ENCODE results near the gene EPM2A. TPM values are rescaled to one million over a fixed set of nuclear protein-coding genes. Genes with fewer than 3 reads are reported as not detected.

The EPM2A gene
- total RNA-seq, 1 experiment from 2014 or later = 8.1 TPM

- DNase-seq (ENCODE audit: low read depth) = no peak
These were observed 53.4 kb downstream of the EPM2A start for GRCh38 chr6:145681965-145682364.

GRCh38 chr6:145673504-145673903 is 61.8 kb downstream of the EPM2A start:
- no peak for DNase-seq (ENCODE audit: low read depth)

GRCh38 chr6:145670311-145670710 is 65.0 kb downstream of the EPM2A start:
- no peak for DNase-seq (ENCODE audit: low read depth)

GRCh38 chr6:145669627-145670034 is 65.7 kb downstream of the EPM2A start:
- peak; percentile 90 for DNase-seq (ENCODE audit: low read depth)

- DNase-seq (ENCODE audit: low read depth) = no peak
These were observed 66.5 kb downstream of the EPM2A start for GRCh38 chr6:145668844-145669243.

GRCh38 chr6:145660676-145661075 is 74.6 kb downstream of the EPM2A start:
- no peak for DNase-seq (ENCODE audit: low read depth)

GRCh38 chr6:145656128-145656527 is 79.2 kb downstream of the EPM2A start:
- DNase-seq (ENCODE audit: low read depth) = no peak

GRCh38 chr6:145652572-145652971 is 82.7 kb downstream of the EPM2A start:
- no peak for DNase-seq (ENCODE audit: low read depth)

- no peak for DNase-seq (ENCODE audit: low read depth)
These were observed 83.3 kb downstream of the EPM2A start for GRCh38 chr6:145651988-145652387.

- DNase-seq (ENCODE audit: low read depth) = no peak
These were observed 87.2 kb downstream of the EPM2A start for GRCh38 chr6:145648149-145648548.

- DNase-seq (ENCODE audit: low read depth) = no peak
These were observed 87.7 kb downstream of the EPM2A start for GRCh38 chr6:145647602-145648001.

- no peak for DNase-seq (ENCODE audit: low read depth)
These were observed 91.6 kb downstream of the EPM2A start for GRCh38 chr6:145643760-145644159.

GRCh38 chr6:145633981-145634627 is 101.2 kb downstream of the EPM2A start:
- DNase-seq (ENCODE audit: low read depth) = peak; percentile 63

- no peak for DNase-seq (ENCODE audit: low read depth)
These were observed 102.3 kb downstream of the EPM2A start for GRCh38 chr6:145632971-145633370.

GRCh38 chr6:145631374-145631773 is 103.9 kb downstream of the EPM2A start:
- DNase-seq (ENCODE audit: low read depth) = no peak

- no peak for DNase-seq (ENCODE audit: low read depth)
These were observed 104.7 kb downstream of the EPM2A start for GRCh38 chr6:145630598-145630997.

- DNase-seq (ENCODE audit: low read depth) = no peak
These were observed 105.8 kb downstream of the EPM2A start for GRCh38 chr6:145629478-145629877.

GRCh38 chr6:145627451-145627850 is 107.9 kb downstream of the EPM2A start:
- DNase-seq (ENCODE audit: low read depth) = no peak

GRCh38 chr6:145626857-145627256 is 108.5 kb downstream of the EPM2A start:
- DNase-seq (ENCODE audit: low read depth) = no peak

GRCh38 chr6:145623231-145623630 is 112.1 kb downstream of the EPM2A start:
- no peak for DNase-seq (ENCODE audit: low read depth)

- DNase-seq (ENCODE audit: low read depth) = no peak
These were observed 113.5 kb downstream of the EPM2A start for GRCh38 chr6:145621776-145622175.

GRCh38 chr6:145620088-145620487 is 115.2 kb downstream of the EPM2A start:
- no peak for DNase-seq (ENCODE audit: low read depth)

GRCh38 chr6:145609521-145609920 is 125.8 kb downstream of the EPM2A start:
- no peak for DNase-seq (ENCODE audit: low read depth)

- DNase-seq (ENCODE audit: low read depth) = no peak
These were observed 126.5 kb downstream of the EPM2A start for GRCh38 chr6:145608850-145609249.

Measured in HT1080 (cell line).